Upper lobe of left lung (tissue), 4 donors: ENCODE data around the gene C14orf119.

ENCODE experiments used
- EP300 ChIP-seq, 4 donors: sonication (generic); formaldehyde crosslinking; IDR thresholded peaks; one replicate each; pipeline ENCODE4 v1.5.1; 2017; ENCODE audit warnings: antibody characterized with exemption in 4 of 4, control low read depth in 2 of 4
- POLR2A ChIP-seq, 4 donors: fragments of 450-650 bp; IDR thresholded peaks; one replicate each; pipeline ENCODE4 v1.5.1; 2016 to 2017; ENCODE audit warnings: antibody characterized with exemption in 4 of 4, mild to moderate bottlenecking in 2 of 4
- TF ChIP-seq, protein P1 (sequence below), 6 experiments: fragments of 450-650 bp in 4 of 6; fragments of 200-600 bp in 2 of 6; sonication (generic) in 2 of 6; IDR thresholded peaks; one replicate each; pipeline ENCODE4 v1.5.1; 2016 to 2019; ENCODE audit warnings: antibody characterized with exemption in 6 of 6

DNA sequence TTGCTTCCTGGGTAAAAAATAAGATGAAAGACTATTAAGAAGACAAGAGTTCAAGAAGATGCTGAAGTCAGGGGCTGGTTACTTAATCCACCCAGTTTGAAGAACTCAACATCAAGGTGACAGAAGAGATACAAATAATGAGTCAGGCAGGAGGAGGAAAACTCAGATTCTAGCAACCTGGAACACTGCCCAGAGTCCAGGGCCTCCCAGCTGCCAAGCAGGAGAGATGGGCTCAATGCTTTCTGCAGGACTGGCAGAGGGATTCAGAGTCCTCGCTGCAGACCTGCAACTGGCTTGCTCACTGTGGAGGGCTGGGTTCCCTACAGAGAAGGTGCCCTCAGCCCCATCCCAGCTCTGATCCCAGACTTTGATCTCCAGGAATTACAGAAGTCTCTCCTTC, 52.4 kb downstream of the C14orf119 start:
- TF ChIP-seq, protein P1, sequence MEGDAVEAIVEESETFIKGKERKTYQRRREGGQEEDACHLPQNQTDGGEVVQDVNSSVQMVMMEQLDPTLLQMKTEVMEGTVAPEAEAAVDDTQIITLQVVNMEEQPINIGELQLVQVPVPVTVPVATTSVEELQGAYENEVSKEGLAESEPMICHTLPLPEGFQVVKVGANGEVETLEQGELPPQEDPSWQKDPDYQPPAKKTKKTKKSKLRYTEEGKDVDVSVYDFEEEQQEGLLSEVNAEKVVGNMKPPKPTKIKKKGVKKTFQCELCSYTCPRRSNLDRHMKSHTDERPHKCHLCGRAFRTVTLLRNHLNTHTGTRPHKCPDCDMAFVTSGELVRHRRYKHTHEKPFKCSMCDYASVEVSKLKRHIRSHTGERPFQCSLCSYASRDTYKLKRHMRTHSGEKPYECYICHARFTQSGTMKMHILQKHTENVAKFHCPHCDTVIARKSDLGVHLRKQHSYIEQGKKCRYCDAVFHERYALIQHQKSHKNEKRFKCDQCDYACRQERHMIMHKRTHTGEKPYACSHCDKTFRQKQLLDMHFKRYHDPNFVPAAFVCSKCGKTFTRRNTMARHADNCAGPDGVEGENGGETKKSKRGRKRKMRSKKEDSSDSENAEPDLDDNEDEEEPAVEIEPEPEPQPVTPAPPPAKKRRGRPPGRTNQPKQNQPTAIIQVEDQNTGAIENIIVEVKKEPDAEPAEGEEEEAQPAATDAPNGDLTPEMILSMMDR (IDR thresholded peaks at IDR 0.05) = no peak
- TF ChIP-seq POLR2A (IDR thresholded peaks at IDR 0.05) (no peak), EP300 (IDR thresholded peaks at IDR 0.05) (no peak)
